Gastrocnemius medialis (tissue), 4 donors: ENCODE measurements around the gene ESR1.

Experiments used
- POLR2A ChIP-seq, 2 donors: fragments of 450-650 bp; IDR thresholded peaks; one replicate each; pipeline ENCODE4 v1.6.1; 2017; ENCODE audit warnings: antibody characterized with exemption in 2 of 2, mild to moderate bottlenecking in 2 of 2, moderate library complexity in 2 of 2
- TF ChIP-seq, protein P1 (sequence below), 5 experiments: fragments of 450-650 bp in 3 of 5; fragments of 200-600 bp in 2 of 5; sonication (generic) in 2 of 5; IDR thresholded peaks in 4 of 5; conservative IDR thresholded peaks in 1 of 5; 1 replicate in 4 of 5; 2 replicates in 1 of 5; pipeline ENCODE4 v1.5.1; 2016 to 2019; ENCODE audit warnings: antibody characterized with exemption in 5 of 5, mild to moderate bottlenecking in 3 of 5, moderate library complexity in 3 of 5

DNA sequence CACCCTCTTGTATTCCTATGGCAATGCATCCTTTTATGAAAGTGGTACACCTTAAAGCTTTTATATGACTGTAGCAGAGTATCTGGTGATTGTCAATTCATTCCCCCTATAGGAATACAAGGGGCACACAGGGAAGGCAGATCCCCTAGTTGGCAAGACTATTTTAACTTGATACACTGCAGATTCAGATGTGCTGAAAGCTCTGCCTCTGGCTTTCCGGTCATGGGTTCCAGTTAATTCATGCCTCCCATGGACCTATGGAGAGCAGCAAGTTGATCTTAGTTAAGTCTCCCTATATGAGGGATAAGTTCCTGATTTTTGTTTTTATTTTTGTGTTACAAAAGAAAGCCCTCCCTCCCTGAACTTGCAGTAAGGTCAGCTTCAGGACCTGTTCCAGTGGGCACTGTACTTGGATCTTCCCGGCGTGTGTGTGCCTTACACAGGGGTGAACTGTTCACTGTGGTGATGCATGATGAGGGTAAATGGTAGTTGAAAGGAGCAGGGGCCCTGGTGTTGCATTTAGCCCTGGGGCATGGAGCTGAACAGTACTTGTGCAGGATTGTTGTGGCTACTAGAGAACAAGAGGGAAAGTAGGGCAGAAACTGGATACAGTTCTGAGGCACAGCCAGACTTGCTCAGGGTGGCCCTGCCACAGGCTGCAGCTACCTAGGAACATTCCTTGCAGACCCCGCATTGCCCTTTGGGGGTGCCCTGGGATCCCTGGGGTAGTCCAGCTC, 292.1 kb downstream of the ESR1 start:
- TF ChIP-seq, protein P1, sequence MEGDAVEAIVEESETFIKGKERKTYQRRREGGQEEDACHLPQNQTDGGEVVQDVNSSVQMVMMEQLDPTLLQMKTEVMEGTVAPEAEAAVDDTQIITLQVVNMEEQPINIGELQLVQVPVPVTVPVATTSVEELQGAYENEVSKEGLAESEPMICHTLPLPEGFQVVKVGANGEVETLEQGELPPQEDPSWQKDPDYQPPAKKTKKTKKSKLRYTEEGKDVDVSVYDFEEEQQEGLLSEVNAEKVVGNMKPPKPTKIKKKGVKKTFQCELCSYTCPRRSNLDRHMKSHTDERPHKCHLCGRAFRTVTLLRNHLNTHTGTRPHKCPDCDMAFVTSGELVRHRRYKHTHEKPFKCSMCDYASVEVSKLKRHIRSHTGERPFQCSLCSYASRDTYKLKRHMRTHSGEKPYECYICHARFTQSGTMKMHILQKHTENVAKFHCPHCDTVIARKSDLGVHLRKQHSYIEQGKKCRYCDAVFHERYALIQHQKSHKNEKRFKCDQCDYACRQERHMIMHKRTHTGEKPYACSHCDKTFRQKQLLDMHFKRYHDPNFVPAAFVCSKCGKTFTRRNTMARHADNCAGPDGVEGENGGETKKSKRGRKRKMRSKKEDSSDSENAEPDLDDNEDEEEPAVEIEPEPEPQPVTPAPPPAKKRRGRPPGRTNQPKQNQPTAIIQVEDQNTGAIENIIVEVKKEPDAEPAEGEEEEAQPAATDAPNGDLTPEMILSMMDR (IDR thresholded peaks at IDR 0.05 in 4 of 5, conservative IDR thresholded peaks at IDR 0.05 in 1 of 5) = no peak
- no peak for TF ChIP-seq POLR2A (IDR thresholded peaks at IDR 0.05)
